Loucy (cell line): ENCODE results near the gene SHB.

Experiments
- H2AFZ ChIP-seq: fragments of 200-600 bp; sonication (generic); 2 replicates; pipeline ENCODE4 v1.6.0; 2016; ENCODE audit warnings: antibody characterized with exemption, mild to moderate bottlenecking, low read length, moderate library complexity
- H3F3A ChIP-seq: fragments of 200-600 bp; 2 replicates; pipeline ENCODE4 v1.6.0; 2016; ENCODE audit warnings: antibody characterized with exemption, low read depth, mild to moderate bottlenecking
- H3K27me3 ChIP-seq: fragments of 200-600 bp; sonication (generic); 2 replicates; pipeline ENCODE4 v1.6.1; 2014; ENCODE audit warnings: low read length, mild to moderate bottlenecking; ENCODE audit not compliant: insufficient read depth, poor library complexity, severe bottlenecking
- H3K36me3 ChIP-seq: fragments of 200-600 bp; sonication (generic); 2 replicates; pipeline ENCODE4 v1.6.1; 2016; ENCODE audit warnings: low read length; ENCODE audit not compliant: insufficient read depth
- H3K4me1 ChIP-seq: fragments of 200-600 bp; sonication (generic); 2 replicates; pipeline ENCODE4 v1.5.1; 2014; ENCODE audit warnings: low read length, mild to moderate bottlenecking; ENCODE audit not compliant: insufficient read depth, poor library complexity, severe bottlenecking
- H3K4me2 ChIP-seq: fragments of 200-600 bp; sonication (generic); 2 replicates; pipeline ENCODE4 v1.6.0; 2014; ENCODE audit warnings: antibody characterized with exemption, low read length, low read depth, mild to moderate bottlenecking; ENCODE audit not compliant: poor library complexity, severe bottlenecking
- H3K4me3 ChIP-seq: fragments of 200-600 bp; sonication (generic); 2 replicates; pipeline ENCODE4 v1.5.1; 2014; ENCODE audit warnings: low read length, mild to moderate bottlenecking, mixed read lengths; ENCODE audit not compliant: poor library complexity, severe bottlenecking
- H3K79me2 ChIP-seq: fragments of 200-600 bp; sonication (generic); 2 replicates; pipeline ENCODE4 v1.6.1; 2014; ENCODE audit warnings: low read length; ENCODE audit not compliant: insufficient read depth
- H3K9ac ChIP-seq: fragments of 200-600 bp; sonication (generic); 2 replicates; pipeline ENCODE4 v1.6.0; 2014; ENCODE audit warnings: mild to moderate bottlenecking, low read depth, low read length, moderate library complexity; ENCODE audit not compliant: poor library complexity, severe bottlenecking
- H3K9me2 ChIP-seq: fragments of 200-600 bp; sonication (generic); replicated peaks from 2 replicates; pipeline ENCODE4 v1.6.1; 2016; ENCODE audit warnings: low read depth, low read length, mixed read lengths
- H3K9me3 ChIP-seq: fragments of 200-600 bp; sonication (generic); 2 replicates; pipeline ENCODE4 v1.6.1; 2014; ENCODE audit warnings: mild to moderate bottlenecking, antibody characterized with exemption, low read length, low read depth; ENCODE audit not compliant: insufficient read depth
- H4K20me1 ChIP-seq: fragments of 200-600 bp; sonication (generic); 2 replicates; pipeline ENCODE4 v1.6.0; 2014; ENCODE audit warnings: antibody characterized with exemption, low read length, mild to moderate bottlenecking; ENCODE audit not compliant: insufficient read depth, poor library complexity, severe bottlenecking
- EZH2phosphoT487 ChIP-seq: fragments of 200-600 bp; IDR thresholded peaks from 2 replicates; pipeline ENCODE4 v1.6.1; 2018; ENCODE audit warnings: antibody characterized with exemption, mild to moderate bottlenecking, moderate library complexity, borderline replicate concordance
- TF ChIP-seq, protein P1 (sequence below): fragments of 200-600 bp; sonication (generic); conservative IDR thresholded peaks from 2 replicates; pipeline ENCODE4 v1.5.1; 2014; ENCODE audit warnings: mild to moderate bottlenecking, antibody characterized with exemption, low read length

The SHB gene

DNA sequence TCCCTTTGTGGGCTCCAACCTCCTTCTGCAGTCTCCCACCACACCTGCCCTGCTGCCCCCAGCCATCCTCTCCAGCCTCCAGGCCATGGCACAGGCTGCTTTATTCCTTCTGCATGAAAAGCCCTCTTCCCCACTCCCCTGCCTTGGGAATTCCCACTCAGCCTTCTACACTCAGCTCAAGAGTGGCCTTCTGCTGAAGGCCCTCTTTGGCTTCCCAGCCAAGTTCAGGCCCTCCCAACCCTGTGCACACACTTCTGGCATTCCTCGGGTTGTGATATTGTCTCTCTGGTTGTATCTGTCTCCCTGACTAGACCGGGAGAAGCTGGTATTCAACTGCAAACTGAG, 5.7 kb downstream of the SHB start:
- Histone ChIP-seq H3K4me3 (no peak overlapping the region), H3K36me3 (no peaks in the 10 kb centered on the region), H3K4me1 (peaks cover 18% of the 10 kb centered on the region), H3K79me2 (no peaks in the 10 kb centered on the region), H3K4me2 (no peak overlapping the region), H3K9me3 (no peaks in the 10 kb centered on the region), H2AFZ (no peak overlapping the region), H4K20me1 (no peaks in the 10 kb centered on the region), H3K27me3 (no peaks in the 10 kb centered on the region), H3K9ac (no peak overlapping the region), H3K9me2 (no peaks in the 10 kb centered on the region), H3F3A (no peaks in the 10 kb centered on the region)
- no peak for TF ChIP-seq EZH2phosphoT487
- TF ChIP-seq, protein P1, sequence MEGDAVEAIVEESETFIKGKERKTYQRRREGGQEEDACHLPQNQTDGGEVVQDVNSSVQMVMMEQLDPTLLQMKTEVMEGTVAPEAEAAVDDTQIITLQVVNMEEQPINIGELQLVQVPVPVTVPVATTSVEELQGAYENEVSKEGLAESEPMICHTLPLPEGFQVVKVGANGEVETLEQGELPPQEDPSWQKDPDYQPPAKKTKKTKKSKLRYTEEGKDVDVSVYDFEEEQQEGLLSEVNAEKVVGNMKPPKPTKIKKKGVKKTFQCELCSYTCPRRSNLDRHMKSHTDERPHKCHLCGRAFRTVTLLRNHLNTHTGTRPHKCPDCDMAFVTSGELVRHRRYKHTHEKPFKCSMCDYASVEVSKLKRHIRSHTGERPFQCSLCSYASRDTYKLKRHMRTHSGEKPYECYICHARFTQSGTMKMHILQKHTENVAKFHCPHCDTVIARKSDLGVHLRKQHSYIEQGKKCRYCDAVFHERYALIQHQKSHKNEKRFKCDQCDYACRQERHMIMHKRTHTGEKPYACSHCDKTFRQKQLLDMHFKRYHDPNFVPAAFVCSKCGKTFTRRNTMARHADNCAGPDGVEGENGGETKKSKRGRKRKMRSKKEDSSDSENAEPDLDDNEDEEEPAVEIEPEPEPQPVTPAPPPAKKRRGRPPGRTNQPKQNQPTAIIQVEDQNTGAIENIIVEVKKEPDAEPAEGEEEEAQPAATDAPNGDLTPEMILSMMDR, result no peak

DNA sequence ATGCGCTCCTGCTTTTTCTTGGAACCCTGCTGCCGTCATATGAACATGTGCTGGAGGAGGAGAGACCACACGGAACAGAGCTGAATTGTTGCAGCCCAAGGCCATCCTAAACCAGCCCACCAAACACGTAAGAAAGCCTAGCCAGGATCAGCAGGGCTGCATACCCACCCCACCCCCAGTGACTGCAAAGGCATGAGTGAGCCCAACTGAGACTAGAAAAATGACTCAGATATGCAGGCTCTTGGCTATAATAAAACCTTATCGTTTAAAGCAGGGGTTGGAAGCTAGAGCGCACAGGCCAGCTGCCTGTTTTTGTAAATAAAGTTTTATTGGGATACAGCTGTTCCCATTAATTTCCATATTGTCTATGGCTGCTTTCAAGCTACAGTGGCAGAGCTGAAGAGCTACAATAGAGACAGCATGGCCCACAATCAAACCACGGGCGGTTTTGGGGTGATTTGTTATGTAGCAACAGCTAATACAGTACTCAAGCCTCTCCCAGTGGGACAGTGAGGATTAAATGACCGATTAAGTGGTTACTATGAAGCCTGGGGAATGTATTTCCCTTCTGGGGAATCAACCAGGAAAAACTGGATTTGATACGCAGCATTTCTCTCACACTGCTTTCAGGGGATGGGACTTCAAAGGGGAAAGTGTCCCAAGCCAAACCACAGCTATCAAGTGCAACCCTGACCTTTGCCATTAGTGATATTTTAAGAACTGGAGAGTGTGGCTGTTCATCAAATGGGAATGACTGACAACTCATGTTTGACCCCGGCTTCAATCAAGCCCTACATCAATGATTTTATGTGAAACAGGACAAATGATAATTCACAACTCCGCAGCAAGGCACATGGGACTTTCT, 6.3 kb downstream of the SHB start:
- H3K9me2 ChIP-seq, result no peaks in the 10 kb centered on the region
- H3F3A ChIP-seq, result no peaks in the 10 kb centered on the region
- no peaks in the 10 kb centered on the region for H3K9me3 ChIP-seq
- no peak overlapping the region for H3K4me3 ChIP-seq
- H3K9ac ChIP-seq, result no peak overlapping the region
- H3K36me3 ChIP-seq, result no peaks in the 10 kb centered on the region
- H4K20me1 ChIP-seq, result no peaks in the 10 kb centered on the region
- no peaks in the 10 kb centered on the region for H3K27me3 ChIP-seq
- H2AFZ ChIP-seq, result no peak overlapping the region
- TF ChIP-seq, protein P1, result no peak
- no peak for TF ChIP-seq EZH2phosphoT487
- H3K4me2 ChIP-seq, result no peak overlapping the region
- no peaks in the 10 kb centered on the region for H3K79me2 ChIP-seq
- H3K4me1 ChIP-seq, result peaks cover 23% of the 10 kb centered on the region

DNA sequence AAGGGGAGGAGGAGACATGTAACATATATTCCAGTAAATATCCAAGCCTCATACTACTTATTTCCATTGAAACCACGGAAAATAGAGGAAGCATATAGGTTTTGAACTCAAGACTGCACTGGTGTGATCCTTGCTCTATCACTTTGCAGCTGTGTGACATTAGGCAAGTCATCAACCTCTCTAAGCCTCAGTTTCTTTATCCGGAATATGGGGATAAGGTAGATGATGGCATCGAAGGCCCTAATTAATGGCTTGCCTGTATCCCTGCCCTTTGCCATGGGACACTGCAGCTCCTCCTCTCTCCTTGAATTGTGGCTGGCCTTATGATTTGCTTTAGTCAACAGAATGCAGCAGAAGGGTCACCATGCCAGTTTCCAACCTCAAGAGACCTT, 6.9 kb downstream of the SHB start:
- Histone ChIP-seq H2AFZ (no peak overlapping the region), H3K79me2 (no peaks in the 10 kb centered on the region), H3K9me2 (no peaks in the 10 kb centered on the region), H3K9me3 (no peaks in the 10 kb centered on the region), H3F3A (no peaks in the 10 kb centered on the region), H4K20me1 (no peaks in the 10 kb centered on the region), H3K27me3 (no peaks in the 10 kb centered on the region), H3K36me3 (no peaks in the 10 kb centered on the region), H3K4me3 (no peak overlapping the region), H3K9ac (no peak overlapping the region), H3K4me1 (peaks cover 19% of the 10 kb centered on the region), H3K4me2 (no peak overlapping the region)
- TF ChIP-seq, protein P1, result no peak
- no peak for TF ChIP-seq EZH2phosphoT487
